ENCODE results near the gene PTGIS. TPM values are rescaled to one million over a fixed set of nuclear protein-coding genes. Genes with fewer than 3 reads are reported as not detected.

The PTGIS gene
- total RNA-seq, 2 donors from 2014 or later, result 14.1 to 20.9 TPM

GRCh38 chr20:49466114-49466912 lies 101.6 kb downstream of the PTGIS start:
- no peak overlapping the region for H3K9ac ChIP-seq (ENCODE audit: extremely low read depth, low read length, poor library complexity, severe bottlenecking)
- peaks cover 2% of the 10 kb centered on the region for H3K27me3 Mint-ChIP-seq (ENCODE audit: insufficient read depth)
- 85 to 96% methylated on average over 6 to 8 of the region's 8 CpGs for WGBS, 2 experiments (ENCODE audit: insufficient coverage in 1 of 2, insufficient read length in 1 of 2)
- H3K4me3 Mint-ChIP-seq, result no peak overlapping the region
- TF ChIP-seq CTCF (conservative IDR thresholded peaks at IDR 0.05), result no peak
- no peak overlapping the region for H3K27ac ChIP-seq (ENCODE audit: low read depth, low read length)
- DNase-seq, result no peak
- no peaks in the 10 kb centered on the region for H3K9me3 ChIP-seq (ENCODE audit: control insufficient read depth, low read length)
- peaks cover 8% of the 10 kb centered on the region for H3K4me1 ChIP-seq (ENCODE audit: control insufficient read depth, insufficient read depth, low read length)
- peaks cover 10% of the 10 kb centered on the region for H3K4me1 Mint-ChIP-seq
- H3K9me3 Mint-ChIP-seq, result no peaks in the 10 kb centered on the region
- H3K36me3 ChIP-seq (ENCODE audit: control insufficient read depth, insufficient read depth, low read length), result no peaks in the 10 kb centered on the region
- no peaks in the 10 kb centered on the region for H3K36me3 Mint-ChIP-seq (ENCODE audit: low read depth)
- peaks cover 6% of the 10 kb centered on the region for H3K27me3 ChIP-seq (ENCODE audit: control insufficient read depth, insufficient read depth, low read length, poor library complexity, severe bottlenecking)
- no peak overlapping the region for H3K27ac Mint-ChIP-seq
- peak overlapping the region; percentile 14 for H3K4me3 ChIP-seq (ENCODE audit: low read length)

GRCh38 chr20:49464556-49464955 lies 103.4 kb downstream of the PTGIS start:
- Histone ChIP-seq H3K27ac (ENCODE audit: low read depth, low read length) (no peak overlapping the region), H3K4me3 (ENCODE audit: low read length) (no peak overlapping the region), H3K9ac (ENCODE audit: extremely low read depth, low read length, poor library complexity, severe bottlenecking) (no peak overlapping the region), H3K4me1 (ENCODE audit: control insufficient read depth, insufficient read depth, low read length) (peaks cover 8% of the 10 kb centered on the region), H3K9me3 (ENCODE audit: control insufficient read depth, low read length) (no peaks in the 10 kb centered on the region), H3K27me3 (ENCODE audit: control insufficient read depth, insufficient read depth, low read length, poor library complexity, severe bottlenecking) (no peaks in the 10 kb centered on the region), H3K36me3 (ENCODE audit: control insufficient read depth, insufficient read depth, low read length) (no peaks in the 10 kb centered on the region)
- Mint-ChIP-seq H3K27ac (no peak overlapping the region), H3K4me1 (peaks cover 10% of the 10 kb centered on the region), H3K36me3 (ENCODE audit: low read depth) (no peaks in the 10 kb centered on the region), H3K4me3 (no peak overlapping the region), H3K27me3 (ENCODE audit: insufficient read depth) (no peaks in the 10 kb centered on the region), H3K9me3 (no peaks in the 10 kb centered on the region)
- TF ChIP-seq CTCF (conservative IDR thresholded peaks at IDR 0.05), result no peak
- DNase-seq, result no peak
- 79 to 81% methylated on average over 6 to 7 of the region's 7 CpGs for WGBS, 2 experiments (ENCODE audit: insufficient coverage in 1 of 2, insufficient read length in 1 of 2)

GRCh38 chr20:49462626-49463025 lies 105.3 kb downstream of the PTGIS start:
- peaks cover 11% of the 10 kb centered on the region for H3K4me1 Mint-ChIP-seq
- DNase-seq, result no peak
- H3K9ac ChIP-seq (ENCODE audit: extremely low read depth, low read length, poor library complexity, severe bottlenecking), result no peak overlapping the region
- no peak overlapping the region for H3K4me3 ChIP-seq (ENCODE audit: low read length)
- peaks cover 8% of the 10 kb centered on the region for H3K4me1 ChIP-seq (ENCODE audit: control insufficient read depth, insufficient read depth, low read length)
- H3K27ac ChIP-seq (ENCODE audit: low read depth, low read length), result no peak overlapping the region
- H3K27me3 ChIP-seq (ENCODE audit: control insufficient read depth, insufficient read depth, low read length, poor library complexity, severe bottlenecking), result no peaks in the 10 kb centered on the region
- no peak for TF ChIP-seq CTCF (conservative IDR thresholded peaks at IDR 0.05)
- H3K4me3 Mint-ChIP-seq, result no peak overlapping the region
- H3K27me3 Mint-ChIP-seq (ENCODE audit: insufficient read depth), result peaks cover 2% of the 10 kb centered on the region
- H3K9me3 Mint-ChIP-seq, result no peaks in the 10 kb centered on the region
- no peaks in the 10 kb centered on the region for H3K36me3 Mint-ChIP-seq (ENCODE audit: low read depth)
- H3K36me3 ChIP-seq (ENCODE audit: control insufficient read depth, insufficient read depth, low read length), result no peaks in the 10 kb centered on the region
- H3K9me3 ChIP-seq (ENCODE audit: control insufficient read depth, low read length), result no peaks in the 10 kb centered on the region
- WGBS, 2 experiments (ENCODE audit: insufficient coverage in 1 of 2, insufficient read length in 1 of 2), result 93 to 98% methylated on average over 5 to 6 of the region's 6 CpGs
- H3K27ac Mint-ChIP-seq, result no peak overlapping the region

Measured in endodermal cell (in vitro differentiated cells).